SIG-M5 treated with dmso at 0.1 percent for 504 hours (cell line): ENCODE data around the gene EDC3.
"Not testable (repeated sequence)": the region's sequence is repeated elsewhere in the genome, so short reads cannot be mapped to it uniquely, and the experiment has no call there.

Experiments
- DNase-seq: peaks from one replicate; lab custom pipeline; 2025; ENCODE audit not compliant: unreplicated experiment; lab: John Stamatoyannopoulos, UW

The EDC3 gene

GRCh38 chr15:74695597-74696397 is at the start of gene EDC3:
TSS of gene EDC3 (minus strand) at chr15:74696024. CDS start at chr15:74675124, 20,900 bp downstream.
- peak; percentile 73 for DNase-seq

GRCh38 chr15:74742422-74742821 is 46.6 kb upstream of the EDC3 start:
- no peak for DNase-seq

GRCh38 chr15:74738239-74738638 is 42.4 kb upstream of the EDC3 start:
- not testable (repeated sequence) for DNase-seq

GRCh38 chr15:74735305-74735704 is 39.5 kb upstream of the EDC3 start:
- no peak for DNase-seq

GRCh38 chr15:74733269-74733668 is 37.4 kb upstream of the EDC3 start:
- DNase-seq = no peak

- no peak for DNase-seq
These were observed 37.0 kb upstream of the EDC3 start for GRCh38 chr15:74732846-74733245.

- DNase-seq = no peak
These were observed 34.9 kb upstream of the EDC3 start for GRCh38 chr15:74730619-74731316.

- not testable (repeated sequence) for DNase-seq
These were observed 33.5 kb upstream of the EDC3 start for GRCh38 chr15:74729372-74729771.

GRCh38 chr15:74728699-74729098 is 32.9 kb upstream of the EDC3 start:
- DNase-seq = not testable (repeated sequence)

GRCh38 chr15:74727727-74728126 is 31.9 kb upstream of the EDC3 start:
- DNase-seq = no peak

- DNase-seq = no peak
These were observed 30.9 kb upstream of the EDC3 start for GRCh38 chr15:74726774-74727164.

GRCh38 chr15:74725845-74726773 is 30.3 kb upstream of the EDC3 start:
- DNase-seq = peak; percentile 17

GRCh38 chr15:74725225-74725774 is 29.5 kb upstream of the EDC3 start, which contains the start of gene CYP1A1:
TSS of gene CYP1A1 (minus strand) at chr15:74725528. CDS start at chr15:74723097, 2,431 bp downstream.
- peak; percentile 18 for DNase-seq

GRCh38 chr15:74724570-74725224 is 28.9 kb upstream of the EDC3 start:
- no peak for DNase-seq

- DNase-seq = peak; percentile 69
These were observed 28.0 kb upstream of the EDC3 start for GRCh38 chr15:74723754-74724334.

GRCh38 chr15:74723187-74723586 is 27.4 kb upstream of the EDC3 start:
- no peak for DNase-seq

GRCh38 chr15:74722591-74722990 is 26.8 kb upstream of the EDC3 start:
- DNase-seq = no peak

- peak; percentile 70 for DNase-seq
These were observed 20.8 kb upstream of the EDC3 start for GRCh38 chr15:74716651-74717050.

- no peak for DNase-seq
These were observed 16.5 kb upstream of the EDC3 start for GRCh38 chr15:74712311-74712710.
